Astrocyte (in vitro differentiated cells and primary cell): ENCODE data around the gene GRIK3.

Experiments used
- EZH2 ChIP-seq: IDR thresholded peaks from 2 replicates; pipeline ENCODE4 v1.6.1; 2012; ENCODE audit warnings: mild to moderate bottlenecking, low read length, inconsistent platforms; ENCODE audit not compliant: insufficient read depth
- TF ChIP-seq, protein P1 (sequence below): IDR thresholded peaks from 2 replicates; pipeline ENCODE4 v1.5.1; 2011; ENCODE audit warnings: low read depth, mild to moderate bottlenecking, inconsistent platforms, low read length, moderate library complexity; ENCODE audit not compliant: insufficient read depth

DNA sequence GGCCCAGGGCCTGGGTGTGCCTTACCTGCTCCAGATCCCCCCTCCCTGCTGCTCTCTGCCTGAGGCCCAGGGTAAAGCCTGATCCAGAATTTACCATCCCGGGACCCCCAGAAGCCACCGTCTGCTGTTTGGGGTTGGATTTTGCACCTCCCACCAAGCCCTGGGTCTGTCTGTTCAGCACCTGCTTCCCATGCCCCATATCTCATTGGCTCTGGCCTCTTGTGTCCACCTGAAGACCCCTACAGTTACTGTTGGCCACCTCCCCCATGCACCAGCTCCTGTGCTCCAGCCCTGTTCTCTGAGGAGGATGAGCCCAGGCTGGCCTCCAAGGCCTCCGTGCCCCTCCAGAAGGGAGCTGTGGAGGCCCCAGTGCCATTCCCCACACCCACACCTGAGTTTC lies 113.9 kb downstream of the GRIK3 start:
- TF ChIP-seq EZH2: no peak
- TF ChIP-seq, protein P1, sequence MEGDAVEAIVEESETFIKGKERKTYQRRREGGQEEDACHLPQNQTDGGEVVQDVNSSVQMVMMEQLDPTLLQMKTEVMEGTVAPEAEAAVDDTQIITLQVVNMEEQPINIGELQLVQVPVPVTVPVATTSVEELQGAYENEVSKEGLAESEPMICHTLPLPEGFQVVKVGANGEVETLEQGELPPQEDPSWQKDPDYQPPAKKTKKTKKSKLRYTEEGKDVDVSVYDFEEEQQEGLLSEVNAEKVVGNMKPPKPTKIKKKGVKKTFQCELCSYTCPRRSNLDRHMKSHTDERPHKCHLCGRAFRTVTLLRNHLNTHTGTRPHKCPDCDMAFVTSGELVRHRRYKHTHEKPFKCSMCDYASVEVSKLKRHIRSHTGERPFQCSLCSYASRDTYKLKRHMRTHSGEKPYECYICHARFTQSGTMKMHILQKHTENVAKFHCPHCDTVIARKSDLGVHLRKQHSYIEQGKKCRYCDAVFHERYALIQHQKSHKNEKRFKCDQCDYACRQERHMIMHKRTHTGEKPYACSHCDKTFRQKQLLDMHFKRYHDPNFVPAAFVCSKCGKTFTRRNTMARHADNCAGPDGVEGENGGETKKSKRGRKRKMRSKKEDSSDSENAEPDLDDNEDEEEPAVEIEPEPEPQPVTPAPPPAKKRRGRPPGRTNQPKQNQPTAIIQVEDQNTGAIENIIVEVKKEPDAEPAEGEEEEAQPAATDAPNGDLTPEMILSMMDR: no peak
